Heart left ventricle (tissue), 13 donors: ENCODE measurements around the gene EYS.

Experiments
- CTCF ChIP-seq, 12 donors: fragments of 200-600 bp; sonication (generic) in 4 of 12; IDR thresholded peaks; one replicate each; pipeline versions ENCODE4 v1.5.0 to v1.8.0; 2018 to 2022; ENCODE audit warnings: antibody characterized with exemption in 12 of 12, mild to moderate bottlenecking in 5 of 12
- POLR2A ChIP-seq, 2 donors: fragments of 450-650 bp; IDR thresholded peaks; one replicate each; pipeline ENCODE4 v1.6.1; 2017; ENCODE audit warnings: antibody characterized with exemption in 2 of 2, mild to moderate bottlenecking in 2 of 2, moderate library complexity in 2 of 2
- donor health status: ischemic (EF 13 %, LVEDD 7.1; RV severe dilation, severe dysfunction).
- donor health status: DM: no; HTN: yes; CAD: no.
- donor health status: DM: no; HTN: no; CAD: no.
- donor health status: ischemic (EF 25% LVEDD 6.9; RV normal size, moderate dysfunction).
- donor health status: ischemic (EF 25% LVEDD 5.7; RV mildly dilated, moderate dysfunction).
- donor health status: ischemic (EF 35%, LVEDD 5.7; RV mildly dilated, moderate dysfunction).
- donor health status: nonischemic (EF 11% LVEDD 7.7; RV severe dilation, severe dysfunction).
- donor health status: DM: yes; HTN: yes; CAD: no.
- donor health status: PGD.
- donor health status: ischemic (EF 29% LVEDD 5.4; RV normal size, mild dysfunction).
- donor health status: nonischemic (EF 23%, LVEDD 6.1; RV moderate dilation, normal function).

GRCh38 chr6:64622944-64623343, 1084.1 kb downstream of the EYS start:
- TF ChIP-seq CTCF (IDR thresholded peaks at IDR 0.05): no peak
- TF ChIP-seq POLR2A (IDR thresholded peaks at IDR 0.05): no peak
